MCF 10A (cell line): ENCODE measurements around the gene CDC16. TPM values are rescaled to one million over a fixed set of nuclear protein-coding genes. Genes with fewer than 3 reads are reported as not detected.
"Not testable (repeated sequence)": the region's sequence is repeated elsewhere in the genome, so short reads cannot be mapped to it uniquely, and the experiment has no call there.

ENCODE experiments used
- BruUV-seq: library from RNA; stranded (reverse); fragments of 400-500 nt; replicated peaks from 2 replicates; lab custom pipeline; 2021; lab: Mats Ljungman, UMichigan
- CTCF ChIA-PET: fragments of 300-600 bp; sonication (Branson Sonifier 250); formaldehyde crosslinking; extraction: SDS; loops from one replicate; lab custom pipeline; 2021; ENCODE audit warnings: antibody characterized with exemption, inconsistent platforms; lab: Yijun Ruan, JAX
- POLR2A ChIA-PET: fragments of 300-600, 350-650 bp; sonication (Branson Sonifier 250); formaldehyde crosslinking; extraction: SDS; loops from one replicate; lab custom pipeline; 2020; ENCODE audit warnings: antibody characterized with exemption, inconsistent platforms; lab: Yijun Ruan, JAX
- DNase-seq: peaks from one replicate; pipeline ENCODE4 v3.0.0-alpha.2; 2018; ENCODE audit not compliant: unreplicated experiment
- H3K27ac Mint-ChIP-seq: one replicate; pipeline ENCODE4 v1.8.0; 2022; ENCODE audit warnings: mild to moderate bottlenecking, low read depth, mixed read lengths; ENCODE audit not compliant: unreplicated experiment
- H3K27me3 Mint-ChIP-seq: one replicate; pipeline ENCODE4 v1.8.0; 2022; ENCODE audit warnings: mixed read lengths; ENCODE audit not compliant: insufficient read depth, unreplicated experiment
- H3K36me3 Mint-ChIP-seq: one replicate; pipeline ENCODE4 v1.8.0; 2022; ENCODE audit warnings: mild to moderate bottlenecking, moderate library complexity, mixed read lengths; ENCODE audit not compliant: insufficient read depth, unreplicated experiment
- H3K4me1 Mint-ChIP-seq: one replicate; pipeline ENCODE4 v1.8.0; 2022; ENCODE audit warnings: mixed read lengths; ENCODE audit not compliant: insufficient read depth, unreplicated experiment
- H3K4me3 Mint-ChIP-seq: one replicate; pipeline ENCODE4 v1.8.0; 2022; ENCODE audit warnings: mild to moderate bottlenecking, moderate library complexity, mixed read lengths; ENCODE audit not compliant: unreplicated experiment
- H3K9me3 Mint-ChIP-seq: one replicate; pipeline ENCODE4 v1.8.0; 2022; ENCODE audit warnings: mixed read lengths; ENCODE audit not compliant: unreplicated experiment
- intact Hi-C: fragments of 100-400 bp; cut with micrococcal nuclease; formaldehyde crosslinking; loops from 2 replicates; pipeline ENCODE4 v1.14.1; 2022
- total RNA-seq: library from RNA; stranded (reverse); gene quantifications from 2 replicates; pipeline ENCODE4 v1.2.3, GENCODE V29; 2022
- TF ChIP-seq, protein P1 (sequence below): fragments of 200-600 bp; IDR thresholded peaks from one replicate; pipeline ENCODE4 v1.8.0; 2022; ENCODE audit warnings: antibody characterized with exemption, mild to moderate bottlenecking; ENCODE audit not compliant: unreplicated experiment

CDC16 gene
- total RNA-seq, 1 experiment from 2014 or later, result 72.4 TPM

DNA sequence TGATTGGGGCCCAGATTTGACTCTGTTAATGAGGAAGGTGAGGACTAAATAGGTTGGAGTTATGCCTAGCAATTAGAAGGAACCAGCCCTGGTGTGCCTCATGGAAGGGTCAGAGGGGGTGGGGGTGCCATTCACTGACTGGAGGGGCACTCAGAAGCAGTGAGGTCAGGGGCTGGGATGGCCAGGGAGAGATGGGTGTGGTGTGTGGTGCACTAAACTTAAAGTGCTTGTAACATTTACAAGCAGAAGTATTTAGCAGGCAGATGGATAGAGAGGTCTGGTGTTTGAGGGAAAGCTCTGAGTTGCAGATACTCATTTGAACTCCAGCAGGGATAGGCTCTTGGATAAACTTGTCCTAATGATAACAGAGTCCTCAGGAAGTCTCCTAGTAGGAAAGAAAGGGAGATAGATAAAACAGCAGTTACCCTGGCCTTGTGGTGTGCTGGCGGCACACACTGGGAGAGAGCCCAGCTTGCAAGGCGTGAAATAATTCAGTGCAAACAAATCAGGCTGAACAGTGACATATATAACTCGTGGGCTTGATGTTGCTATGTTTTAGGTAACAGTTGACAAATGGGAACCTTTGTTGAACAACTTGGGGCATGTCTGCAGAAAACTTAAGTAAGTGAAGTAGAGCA is 26.8 kb downstream of the CDC16 start:
- DNase-seq, result no peak
- TF ChIP-seq, protein P1, sequence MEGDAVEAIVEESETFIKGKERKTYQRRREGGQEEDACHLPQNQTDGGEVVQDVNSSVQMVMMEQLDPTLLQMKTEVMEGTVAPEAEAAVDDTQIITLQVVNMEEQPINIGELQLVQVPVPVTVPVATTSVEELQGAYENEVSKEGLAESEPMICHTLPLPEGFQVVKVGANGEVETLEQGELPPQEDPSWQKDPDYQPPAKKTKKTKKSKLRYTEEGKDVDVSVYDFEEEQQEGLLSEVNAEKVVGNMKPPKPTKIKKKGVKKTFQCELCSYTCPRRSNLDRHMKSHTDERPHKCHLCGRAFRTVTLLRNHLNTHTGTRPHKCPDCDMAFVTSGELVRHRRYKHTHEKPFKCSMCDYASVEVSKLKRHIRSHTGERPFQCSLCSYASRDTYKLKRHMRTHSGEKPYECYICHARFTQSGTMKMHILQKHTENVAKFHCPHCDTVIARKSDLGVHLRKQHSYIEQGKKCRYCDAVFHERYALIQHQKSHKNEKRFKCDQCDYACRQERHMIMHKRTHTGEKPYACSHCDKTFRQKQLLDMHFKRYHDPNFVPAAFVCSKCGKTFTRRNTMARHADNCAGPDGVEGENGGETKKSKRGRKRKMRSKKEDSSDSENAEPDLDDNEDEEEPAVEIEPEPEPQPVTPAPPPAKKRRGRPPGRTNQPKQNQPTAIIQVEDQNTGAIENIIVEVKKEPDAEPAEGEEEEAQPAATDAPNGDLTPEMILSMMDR, result no peak
- BruUV-seq, result no TSS peak
- H3K36me3 Mint-ChIP-seq, result peaks cover 90% of the 10 kb centered on the region
- intact Hi-C loops, result no loop called here
- H3K4me3 Mint-ChIP-seq, result no peak overlapping the region
- ChIA-PET CTCF (no interaction called here), POLR2A (interaction anchor here (0.7 kb wide), 1 partner anchor 125 kb away, joined by 3 read pairs; no protein-coding TSS in a partner anchor)
- no peaks in the 10 kb centered on the region for H3K27me3 Mint-ChIP-seq
- no peaks in the 10 kb centered on the region for H3K4me1 Mint-ChIP-seq
- no peaks in the 10 kb centered on the region for H3K9me3 Mint-ChIP-seq
- peak overlapping the region; percentile 12 for H3K27ac Mint-ChIP-seq

DNA sequence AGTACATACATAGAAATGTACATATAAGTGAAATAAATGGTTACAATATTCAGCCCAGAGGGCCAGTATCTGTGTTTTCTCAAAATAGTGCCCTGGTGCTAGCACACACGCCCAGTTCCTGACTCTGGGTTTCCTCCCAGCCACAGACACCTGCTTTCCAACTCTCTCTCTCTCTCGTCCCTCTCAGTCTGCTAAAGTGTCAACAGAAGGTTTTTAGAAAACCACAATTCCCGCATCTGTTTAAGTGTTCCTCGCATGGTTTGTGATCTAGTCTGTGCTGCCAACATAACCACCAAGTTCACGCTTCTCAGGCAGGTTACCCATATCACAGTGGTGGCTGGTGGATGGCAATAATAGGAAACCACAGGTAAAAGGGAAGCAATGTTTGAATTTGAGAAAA is 28.9 kb downstream of the CDC16 start:
- BruUV-seq, result no TSS peak
- ChIA-PET CTCF (no interaction called here), POLR2A (no interaction called here)
- H3K4me1 Mint-ChIP-seq, result no peaks in the 10 kb centered on the region
- no peak overlapping the region for H3K4me3 Mint-ChIP-seq
- intact Hi-C loops, result no loop called here
- peaks cover 90% of the 10 kb centered on the region for H3K36me3 Mint-ChIP-seq
- H3K9me3 Mint-ChIP-seq, result no peaks in the 10 kb centered on the region
- TF ChIP-seq, protein P1, result no peak
- H3K27ac Mint-ChIP-seq, result no peak overlapping the region
- no peak for DNase-seq
- H3K27me3 Mint-ChIP-seq, result no peaks in the 10 kb centered on the region

- BruUV-seq, CTCF ChIA-PET, H3K9me3 Mint-ChIP-seq, H3K27ac Mint-ChIP-seq, DNase-seq, POLR2A ChIA-PET, H3K4me1 Mint-ChIP-seq, H3K27me3 Mint-ChIP-seq, intact Hi-C loops, H3K4me3 Mint-ChIP-seq: not testable (repeated sequence)
- H3K36me3 Mint-ChIP-seq, result peaks cover 88% of the 10 kb centered on the region
Observed at GRCh38 chr13:114264313-114264712, 29.6 kb downstream of the CDC16 start.

GRCh38 chr13:114264886-114265611 is 30.4 kb downstream of the CDC16 start:
- no peak for DNase-seq
- H3K27me3 Mint-ChIP-seq, result no peaks in the 10 kb centered on the region
- H3K36me3 Mint-ChIP-seq, result peaks cover 88% of the 10 kb centered on the region
- TF ChIP-seq, protein P1, result no peak
- H3K4me3 Mint-ChIP-seq, result no peak overlapping the region
- BruUV-seq, result no TSS peak
- ChIA-PET POLR2A (interaction anchor here (0.7 to 2.0 kb wide), 2 partner anchors 11 to 15 kb away, joined by 3 to 6 read pairs; no protein-coding TSS in a partner anchor), CTCF (interaction anchor here (0.8 kb wide), 1 partner anchor 75 kb away, joined by 3 read pairs; no protein-coding TSS in a partner anchor)
- no peaks in the 10 kb centered on the region for H3K4me1 Mint-ChIP-seq
- H3K27ac Mint-ChIP-seq, result no peak overlapping the region
- intact Hi-C loops, result no loop called here
- H3K9me3 Mint-ChIP-seq, result no peaks in the 10 kb centered on the region
